Activated CD8-positive, alpha-beta memory T cell treated with anti-CD3 and anti-CD28 coated beads for 24 hours (primary cell): Measurements from ENCODE around the gene RASA3.
A peak's percentile ranks its signal among the peaks of the same experiment; 100 is the strongest.

Source experiments
- DNase-seq: peaks from one replicate; pipeline ENCODE4 v3.0.0-alpha.2; 2020

RASA3 gene

DNA sequence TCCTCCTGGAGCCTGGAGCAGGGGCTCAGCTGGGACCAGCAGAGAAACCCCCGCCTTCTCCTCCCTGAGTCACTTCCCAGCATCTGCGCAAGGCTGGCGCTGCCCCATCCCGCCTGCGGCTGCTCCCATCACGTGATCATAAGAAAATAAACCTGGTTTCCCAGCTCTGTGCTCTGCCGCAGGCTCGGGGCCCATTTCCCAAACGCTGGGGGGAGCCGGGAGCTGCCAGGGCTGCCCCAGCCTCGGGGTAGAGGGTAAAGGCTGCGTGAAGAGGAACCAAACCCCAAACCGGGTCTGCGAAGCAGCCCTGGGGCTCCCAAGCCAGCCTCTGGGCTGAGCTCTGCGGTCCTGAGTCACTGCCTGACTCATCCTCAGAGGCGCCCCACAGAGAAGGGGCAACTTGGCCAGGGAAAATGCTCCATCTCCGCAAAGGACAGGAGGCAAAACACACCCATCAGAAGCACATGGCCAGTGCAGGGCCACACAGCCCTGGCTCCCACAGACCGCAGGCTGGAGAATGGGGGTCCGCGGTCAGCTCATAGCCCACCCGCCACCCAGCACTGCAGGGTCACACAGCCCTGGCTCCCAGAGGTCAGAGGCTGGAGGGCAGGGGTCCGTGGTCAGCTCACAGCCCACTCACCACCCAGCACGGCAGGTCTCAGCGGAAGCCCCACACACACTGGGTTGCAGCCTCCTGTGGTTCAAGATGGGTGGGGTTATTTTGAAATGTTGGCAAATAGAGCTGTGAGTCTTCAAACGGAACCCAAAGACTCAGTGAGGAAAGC, 67.1 kb downstream of the RASA3 start:
- DNase-seq, result peak; percentile 90

DNA sequence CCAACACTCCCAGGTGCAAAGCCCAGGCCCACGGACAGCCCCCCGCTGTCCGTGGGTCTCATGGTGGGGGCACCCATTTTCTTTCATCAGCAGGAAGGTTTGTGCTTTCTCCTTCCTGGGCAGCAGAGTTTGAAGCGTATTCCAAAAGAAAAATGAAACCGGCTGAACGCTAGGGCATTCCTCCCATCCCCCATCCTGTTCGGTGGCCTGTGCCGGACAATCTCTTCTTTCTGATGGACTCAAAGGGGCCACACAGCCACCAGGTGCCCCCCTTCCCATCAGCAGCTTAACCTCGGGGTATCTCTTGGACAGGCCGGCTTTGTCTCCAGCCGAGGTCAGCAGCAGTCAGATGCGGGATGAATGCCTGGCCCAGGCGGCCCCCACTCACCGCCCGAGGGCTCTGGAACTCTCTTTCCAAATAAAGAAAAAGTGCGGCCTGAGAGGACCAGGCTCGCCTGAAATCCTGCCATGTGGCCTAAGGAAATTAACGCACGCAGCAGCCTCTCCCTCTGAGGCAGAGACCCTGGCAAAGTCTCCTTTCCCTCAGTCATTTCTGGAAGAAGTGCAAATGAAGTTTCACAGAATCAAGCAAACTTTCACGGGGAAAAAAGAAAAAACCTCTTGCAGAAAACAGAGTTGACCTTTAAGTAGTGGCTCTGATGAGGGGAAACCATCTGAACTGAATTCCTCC, 67.8 kb downstream of the RASA3 start:
- DNase-seq, result peak; percentile 71

DNA sequence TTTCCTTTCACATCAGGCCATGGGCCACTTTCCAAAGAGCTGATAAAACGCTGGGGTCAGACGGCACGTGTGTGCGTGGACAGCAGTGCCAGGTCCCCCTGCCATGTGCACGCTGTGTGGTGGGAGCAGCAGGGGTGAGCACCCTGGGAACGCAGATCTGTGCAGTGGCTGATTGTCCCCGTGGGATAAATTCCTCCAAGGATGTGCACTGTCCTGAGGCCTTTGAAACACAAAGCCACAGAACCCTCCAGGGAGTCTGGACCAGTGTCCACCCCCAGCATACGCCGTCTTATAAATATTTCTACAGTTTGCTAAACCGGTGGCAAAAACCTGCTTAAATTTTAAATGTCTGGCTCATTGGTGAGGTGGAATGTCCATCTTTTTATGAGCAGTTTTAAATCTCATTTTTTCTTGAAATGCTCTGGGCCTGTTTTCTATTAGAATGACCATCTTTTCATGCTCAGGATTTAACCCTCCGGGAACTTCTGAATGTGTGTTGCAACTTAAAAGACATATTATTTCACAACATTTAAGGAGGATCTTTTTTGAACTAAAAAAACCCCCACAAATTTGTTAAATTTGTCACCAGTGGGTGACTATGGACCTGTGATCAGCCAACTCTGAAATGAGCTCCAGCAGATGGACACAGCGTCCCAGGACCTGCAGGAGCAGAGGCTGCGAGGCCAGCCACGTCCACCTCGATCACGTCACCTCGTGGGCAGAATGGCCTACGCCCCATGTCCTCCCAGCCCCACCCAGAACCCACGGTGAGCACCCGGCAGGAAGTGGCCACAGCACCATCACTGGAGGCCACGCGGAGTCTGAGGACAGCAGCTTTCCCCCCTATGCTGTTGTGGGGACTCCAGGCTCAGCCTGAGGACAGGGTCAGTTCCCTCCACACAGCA, 68.6 kb downstream of the RASA3 start:
- DNase-seq, result no peak

DNA sequence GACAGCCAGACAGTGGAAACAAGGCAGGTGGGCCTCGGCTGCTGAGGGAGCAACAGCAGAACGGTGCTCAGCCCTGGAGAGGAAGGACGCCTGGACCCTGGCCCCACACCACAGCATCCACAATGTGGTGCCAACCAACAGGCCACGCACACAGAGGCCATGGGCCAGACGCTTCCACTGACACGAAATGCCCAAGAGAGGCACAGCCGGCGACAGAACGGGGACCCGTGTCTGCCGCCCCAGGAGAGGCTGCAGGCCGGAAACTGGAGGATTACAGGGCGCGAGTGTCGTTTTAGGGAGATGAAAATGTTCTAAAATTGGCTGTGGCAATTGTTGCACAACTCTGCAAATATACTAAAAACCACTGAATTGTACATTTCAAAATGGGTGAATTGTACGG, 69.7 kb downstream of the RASA3 start:
- no peak for DNase-seq

DNA sequence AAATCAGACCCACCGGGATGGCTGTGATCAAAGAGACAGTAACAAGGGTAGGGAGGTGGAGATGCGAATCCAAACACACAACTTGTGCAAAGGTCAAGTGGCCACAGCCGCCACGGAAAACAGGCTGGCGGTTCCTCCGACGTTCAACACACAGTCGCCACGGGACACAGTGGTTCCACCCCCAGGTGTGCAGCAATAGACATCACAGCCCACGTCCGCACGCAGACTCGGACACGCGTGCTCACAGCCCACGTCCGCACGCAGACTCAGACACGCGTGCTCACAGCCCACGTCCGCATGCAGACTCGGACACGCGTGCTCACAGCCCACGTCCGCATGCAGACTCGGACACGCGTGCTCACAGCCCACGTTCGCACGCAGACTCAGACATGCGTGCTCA, 70.1 kb downstream of the RASA3 start:
- no peak for DNase-seq

DNA sequence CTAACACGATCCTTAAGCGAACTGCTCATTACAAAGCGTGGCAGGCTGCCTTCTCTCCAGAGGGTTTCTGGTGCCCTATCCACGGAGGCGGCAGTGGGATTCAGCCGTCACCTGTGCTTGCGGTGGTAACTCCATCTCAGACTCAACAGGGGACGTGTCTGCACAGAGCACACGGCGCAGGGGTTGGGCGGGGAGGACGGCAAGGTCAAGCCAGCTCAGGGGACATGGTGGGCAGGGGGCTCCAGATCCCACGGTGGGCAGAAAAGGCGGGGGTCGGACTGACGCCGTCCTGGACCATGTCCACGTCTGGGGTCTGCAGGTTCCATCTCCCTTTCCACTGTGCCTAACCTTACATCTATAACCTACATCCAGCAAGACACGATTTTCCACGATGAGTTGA, 70.7 kb downstream of the RASA3 start:
- no peak for DNase-seq

DNA sequence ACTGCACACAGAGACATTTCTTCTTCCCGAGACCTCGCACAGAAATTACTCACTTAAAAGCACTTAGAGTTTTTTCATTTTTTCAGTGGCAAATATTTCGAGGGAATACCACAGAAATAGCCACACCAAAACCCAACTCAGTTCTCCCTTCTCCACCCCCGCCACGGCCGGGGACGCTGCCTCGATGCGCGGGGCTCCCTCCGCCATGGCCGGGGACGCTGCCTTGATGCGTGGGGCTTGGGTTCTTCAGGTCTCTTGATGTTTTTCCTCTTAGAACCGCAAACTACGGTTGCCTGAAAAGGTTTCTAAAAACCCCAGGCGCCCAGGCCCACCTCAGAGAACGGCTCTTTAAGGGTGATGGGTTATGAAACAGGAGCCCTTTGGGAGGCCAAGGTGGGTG, 71.4 kb downstream of the RASA3 start:
- no peak for DNase-seq

DNA sequence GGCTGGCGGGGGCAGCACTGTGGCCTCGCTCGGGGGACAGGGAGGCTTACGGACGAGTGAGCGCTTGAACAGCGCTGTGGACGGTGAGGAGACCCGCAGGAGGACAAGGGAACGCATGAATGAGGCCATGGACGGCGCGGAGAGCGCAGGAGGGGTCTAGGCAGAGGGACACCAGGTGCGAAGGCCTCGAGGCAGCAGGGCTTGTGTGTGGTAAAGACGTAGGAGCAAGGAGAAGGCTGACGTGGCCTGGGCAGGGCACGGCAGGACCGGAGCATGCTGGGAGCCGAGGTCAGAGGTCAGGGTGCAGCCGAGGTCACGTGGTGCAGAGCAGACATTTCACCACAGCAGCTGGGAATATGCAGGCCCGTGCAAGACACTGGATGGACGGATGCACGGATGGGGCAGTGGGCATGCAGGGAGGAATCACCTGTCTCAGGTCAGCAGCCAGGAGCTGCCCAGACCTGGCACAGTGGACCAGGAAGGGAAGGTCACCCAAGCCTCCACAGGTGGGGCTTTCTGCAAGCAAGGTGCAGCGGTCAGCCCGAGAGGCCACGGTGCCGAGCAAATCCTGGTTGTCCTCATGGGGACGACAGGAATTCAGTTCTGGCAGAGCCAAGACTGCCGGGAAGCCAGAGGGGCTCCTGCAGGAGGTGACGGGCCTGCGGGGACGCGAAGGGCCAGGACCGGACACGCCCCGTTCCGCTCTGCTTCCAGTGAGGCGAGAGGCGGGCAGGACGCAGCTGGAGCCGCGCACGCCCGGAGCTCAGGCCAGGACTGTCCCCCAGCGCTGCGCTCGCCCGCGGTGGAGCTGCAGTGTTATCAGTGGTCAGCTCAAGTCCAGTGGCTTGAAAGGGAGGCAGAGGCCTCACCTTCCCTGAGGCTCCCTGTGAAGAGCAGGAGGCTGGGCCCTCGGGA, 72.2 kb downstream of the RASA3 start:
- DNase-seq, result no peak

DNA sequence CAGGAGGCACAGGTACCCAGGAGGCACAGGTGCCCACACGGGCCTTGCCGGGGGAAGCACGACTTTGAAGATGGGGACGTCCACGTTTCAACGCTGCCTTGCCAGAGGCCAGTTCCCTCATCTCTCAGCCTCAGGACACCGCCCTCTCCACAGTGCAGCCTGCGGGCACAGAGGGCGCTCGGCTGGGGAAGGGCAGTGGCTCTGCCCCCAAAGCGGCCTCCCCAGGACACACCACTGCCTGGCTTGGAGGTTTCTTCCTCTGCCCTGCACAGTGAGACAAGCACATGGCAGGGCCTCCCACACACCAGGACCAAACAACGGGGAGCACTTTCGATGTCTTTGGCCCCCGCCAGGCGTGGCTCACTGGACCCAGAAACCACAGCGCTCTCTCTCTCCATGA, 73.0 kb downstream of the RASA3 start:
- no peak for DNase-seq

DNA sequence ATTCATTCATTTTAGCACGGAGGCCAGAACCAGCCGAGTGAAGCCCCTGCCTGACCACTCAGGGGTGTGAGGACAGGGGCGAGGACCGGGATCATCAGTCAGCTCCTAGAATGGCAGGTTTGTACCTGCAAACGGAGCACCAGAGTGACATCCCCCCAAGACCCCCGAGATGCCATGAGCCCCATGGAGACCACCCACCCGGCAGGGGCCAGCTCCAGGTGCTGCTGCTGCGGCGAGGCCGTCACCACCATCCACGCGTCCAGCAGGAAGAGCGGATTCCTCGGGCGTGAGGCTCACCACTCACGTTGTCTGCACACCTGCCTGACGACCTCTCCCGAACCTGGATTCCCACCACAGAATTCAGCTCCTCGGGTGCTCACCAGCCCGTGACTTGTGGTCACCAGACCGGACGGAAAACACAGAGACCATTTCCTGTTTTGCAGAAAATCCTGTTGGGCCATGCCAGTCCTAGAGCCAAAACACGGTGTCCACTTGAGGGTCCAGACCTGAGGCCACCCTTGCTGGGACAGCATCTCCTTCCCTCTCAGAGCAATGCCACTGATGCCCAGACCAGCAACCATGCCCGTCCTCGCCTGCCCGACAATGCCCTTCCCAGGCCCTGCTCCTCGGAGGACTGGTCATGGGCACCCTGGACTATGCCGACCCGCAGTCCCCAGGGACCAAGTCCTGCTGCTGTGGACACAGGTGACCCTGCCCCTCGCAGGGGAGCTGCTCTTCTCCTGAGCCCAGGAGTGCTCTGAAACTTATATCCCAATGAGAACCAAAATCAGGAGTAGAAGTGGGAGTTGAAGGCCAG, 74.2 kb downstream of the RASA3 start:
- DNase-seq, result no peak

DNA sequence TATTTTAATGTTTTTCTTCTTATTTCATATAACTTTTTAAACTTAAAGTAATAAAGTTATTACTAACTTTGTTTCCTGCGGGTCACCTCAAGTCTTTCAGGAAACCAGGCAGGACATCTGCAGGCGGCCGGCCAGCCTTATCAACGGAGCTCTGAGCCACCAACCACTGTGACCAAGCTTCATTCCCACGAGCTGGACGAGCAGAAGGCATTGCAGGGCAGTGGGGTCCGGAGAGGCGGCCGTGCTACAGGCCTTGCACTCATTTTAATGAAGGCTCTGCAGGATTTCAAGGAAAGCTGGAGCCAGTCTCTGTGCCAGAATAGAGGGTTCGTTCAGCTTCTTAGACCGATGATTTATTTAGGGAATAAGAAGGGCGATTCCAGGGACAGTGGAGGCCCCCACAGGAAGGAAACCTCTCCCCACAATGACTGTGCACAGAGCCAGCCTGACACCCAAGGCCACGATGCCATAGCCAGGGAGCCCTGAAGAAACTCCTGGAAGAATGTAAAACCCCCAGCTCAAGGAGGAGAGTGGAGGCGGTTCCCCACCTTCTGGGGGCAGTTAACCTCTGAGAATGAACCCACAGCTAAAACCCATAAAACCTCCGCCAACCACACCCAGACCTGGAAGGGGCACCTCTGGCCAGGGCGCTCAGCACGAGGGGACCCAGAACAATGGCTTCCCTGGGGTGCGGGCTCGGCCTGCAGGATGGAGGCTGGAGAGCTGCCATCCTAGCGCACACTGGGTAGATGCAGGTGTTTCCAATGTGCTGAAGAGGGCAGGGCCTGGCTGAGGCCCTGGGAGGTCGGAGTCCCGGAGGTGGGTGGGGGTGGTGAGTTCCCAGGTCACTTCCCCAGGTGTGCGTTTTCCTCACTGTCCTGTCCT, 75.0 kb downstream of the RASA3 start:
- DNase-seq, result no peak

DNA sequence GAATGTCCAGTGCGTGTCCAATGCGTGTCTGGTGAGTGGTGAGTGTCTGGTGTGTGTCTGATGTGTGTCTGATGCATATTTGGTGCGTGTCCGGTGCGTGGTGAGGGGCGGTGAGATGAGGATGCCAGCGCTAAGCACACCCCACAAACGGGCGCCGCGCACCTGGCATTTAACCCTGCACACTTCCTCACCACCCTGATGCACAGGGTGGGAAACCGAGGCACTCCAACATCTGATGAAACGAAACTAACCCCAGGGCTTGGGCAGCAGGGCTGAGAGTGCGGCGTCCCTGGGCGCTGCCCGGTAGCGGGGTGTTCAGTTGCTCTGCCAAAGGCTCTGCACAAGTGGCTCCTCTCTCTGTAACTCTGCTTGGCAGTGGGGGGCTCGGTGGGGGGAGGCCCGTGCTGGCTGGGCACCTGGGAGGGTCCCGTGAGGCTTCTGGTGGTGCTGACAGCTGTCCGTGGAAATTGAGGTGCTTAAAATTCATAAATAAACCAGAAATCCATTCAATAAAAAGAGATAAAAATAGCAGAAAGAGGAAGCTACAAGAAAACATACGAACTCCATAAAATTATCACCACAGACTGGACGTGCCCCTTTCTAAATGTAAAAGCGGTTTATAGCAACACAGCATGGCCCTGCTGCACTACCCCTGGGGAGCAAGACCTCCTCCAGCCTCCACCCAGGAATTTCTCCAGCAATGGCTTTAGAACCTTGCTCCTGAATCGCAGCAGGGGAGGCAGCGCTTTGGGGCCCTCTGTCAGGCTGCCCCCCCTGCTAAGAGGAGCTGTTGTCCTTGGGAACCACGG, 76.0 kb downstream of the RASA3 start:
- DNase-seq, result no peak

DNA sequence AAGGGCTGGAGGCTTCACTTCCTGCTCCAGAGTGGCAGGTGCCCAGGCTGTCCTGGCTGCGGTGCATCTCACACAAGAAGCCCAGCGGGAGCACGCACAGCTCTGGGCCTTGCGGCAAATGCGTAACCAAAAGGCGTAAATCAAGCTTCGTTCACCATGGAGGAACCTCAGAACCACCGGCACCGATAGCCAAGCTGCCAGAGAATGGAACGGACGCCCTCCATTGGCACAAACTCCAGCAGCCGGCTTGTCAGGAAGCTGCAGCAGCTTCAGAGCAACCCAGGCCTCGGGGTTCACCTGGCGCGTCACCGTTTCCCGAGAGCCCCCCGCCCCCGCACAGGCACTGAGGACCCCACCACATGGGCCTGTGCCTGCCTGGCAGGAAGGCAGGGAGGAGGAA, 76.7 kb downstream of the RASA3 start:
- no peak for DNase-seq

DNA sequence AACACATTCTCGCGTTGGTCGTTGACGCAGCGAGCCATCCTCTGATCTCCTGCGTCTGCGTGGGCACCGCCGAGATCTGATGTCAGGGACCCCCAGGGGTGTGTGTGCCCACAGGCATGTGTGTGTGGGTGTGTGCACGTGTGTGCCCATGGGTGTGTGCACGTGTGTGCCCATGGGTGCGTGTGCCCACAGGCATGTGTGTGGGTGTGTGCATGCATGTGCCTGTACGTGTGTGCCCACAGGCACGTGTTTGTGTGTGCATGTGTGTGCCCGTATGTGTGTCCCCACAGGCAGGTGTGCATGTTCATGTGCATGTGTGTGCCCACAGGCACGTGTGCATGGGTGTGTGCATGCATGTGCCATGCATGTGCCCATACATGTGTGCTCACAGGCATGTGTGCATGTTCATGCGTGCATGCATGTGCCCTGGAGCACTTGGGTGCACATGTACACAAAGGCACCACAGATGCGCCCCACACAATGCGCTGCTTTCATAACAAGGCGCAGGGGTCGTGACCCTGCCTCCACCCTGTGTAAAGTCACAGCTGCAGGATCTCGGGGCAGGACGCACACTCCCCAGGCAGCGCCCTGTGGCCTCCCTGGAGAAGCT, 77.5 kb downstream of the RASA3 start:
- no peak for DNase-seq

DNA sequence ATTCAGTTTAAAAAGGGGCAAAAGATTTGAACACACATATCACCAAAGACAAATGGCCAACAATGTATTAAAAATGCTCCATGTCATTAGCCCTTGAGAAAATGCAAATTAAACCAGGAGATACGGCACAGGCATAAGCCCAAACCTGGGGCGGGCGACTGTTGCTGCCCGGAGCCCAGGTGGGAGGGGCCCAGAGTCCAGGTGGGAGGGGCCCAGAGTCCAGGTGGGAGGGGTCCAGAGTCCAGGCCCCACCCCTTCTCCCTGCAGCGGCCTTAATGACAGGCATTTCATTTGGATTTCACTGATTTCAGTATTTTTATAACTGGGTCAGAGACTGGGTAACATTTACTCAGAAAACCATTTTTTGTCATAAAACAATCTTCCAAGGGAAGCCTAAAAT, 78.2 kb downstream of the RASA3 start:
- no peak for DNase-seq

DNA sequence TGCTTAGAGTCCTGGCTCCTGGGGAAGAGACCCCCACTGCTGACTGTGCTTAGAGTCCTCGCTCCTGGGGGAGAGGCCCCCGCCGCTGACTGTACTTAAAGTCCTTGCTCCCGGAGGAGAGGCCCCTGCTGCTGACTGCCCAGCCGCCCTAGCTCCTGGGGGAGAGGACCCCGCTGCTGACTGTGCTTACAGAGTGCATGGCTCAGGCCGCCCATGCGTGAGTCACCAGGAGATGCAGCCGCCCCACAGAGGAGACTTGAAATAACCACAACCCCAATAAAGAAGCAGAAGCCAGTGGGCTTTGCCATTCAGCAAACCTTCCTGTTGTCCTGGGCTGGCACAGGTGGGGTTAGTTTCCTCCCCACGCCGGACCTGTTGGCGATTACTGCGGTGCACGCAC, 79.4 kb downstream of the RASA3 start:
- no peak for DNase-seq

DNA sequence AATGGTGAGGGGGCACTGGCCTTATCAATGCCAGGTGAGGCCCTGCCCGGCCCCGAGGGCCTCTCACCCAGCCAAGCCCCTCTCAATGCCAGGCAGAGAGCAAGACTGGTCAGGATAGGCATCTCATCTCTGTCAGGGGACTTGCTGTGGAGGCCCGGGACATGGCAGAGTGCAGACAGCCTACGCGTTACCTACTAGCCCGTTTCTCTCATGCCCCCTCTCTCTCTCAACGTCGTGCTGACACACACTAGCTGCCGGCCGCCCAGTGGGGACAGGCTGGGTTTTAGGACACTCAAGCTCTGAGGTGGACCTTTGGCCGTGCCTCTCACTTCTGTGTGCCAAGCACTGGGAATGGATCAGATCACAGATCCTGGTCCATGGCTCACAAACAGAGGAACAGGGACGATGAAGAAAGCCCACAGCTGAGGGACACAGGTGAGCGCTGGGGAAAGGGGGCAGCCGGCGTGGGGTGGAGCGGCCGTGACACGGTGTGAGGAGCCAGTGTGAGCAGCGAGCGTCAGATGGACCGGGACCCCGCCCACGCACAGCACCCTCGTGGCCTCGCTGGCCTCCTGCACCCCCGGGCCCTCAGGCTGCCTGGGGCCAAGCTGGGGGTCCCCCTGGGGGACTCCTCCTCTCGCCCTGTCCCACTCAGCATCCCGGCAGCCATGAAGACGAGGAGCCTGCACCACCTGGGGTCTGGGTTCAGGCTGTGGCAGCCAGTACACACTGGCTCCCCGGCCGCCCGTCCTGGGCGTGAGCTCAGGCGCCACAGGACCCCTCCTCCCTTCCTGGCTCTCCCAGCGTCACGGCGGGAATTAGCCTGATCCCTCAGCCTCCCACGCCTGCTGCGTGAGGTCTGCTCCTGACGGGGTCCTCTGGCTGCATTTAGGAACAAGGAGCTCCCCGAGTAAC, 81.6 kb downstream of the RASA3 start:
- no peak for DNase-seq

DNA sequence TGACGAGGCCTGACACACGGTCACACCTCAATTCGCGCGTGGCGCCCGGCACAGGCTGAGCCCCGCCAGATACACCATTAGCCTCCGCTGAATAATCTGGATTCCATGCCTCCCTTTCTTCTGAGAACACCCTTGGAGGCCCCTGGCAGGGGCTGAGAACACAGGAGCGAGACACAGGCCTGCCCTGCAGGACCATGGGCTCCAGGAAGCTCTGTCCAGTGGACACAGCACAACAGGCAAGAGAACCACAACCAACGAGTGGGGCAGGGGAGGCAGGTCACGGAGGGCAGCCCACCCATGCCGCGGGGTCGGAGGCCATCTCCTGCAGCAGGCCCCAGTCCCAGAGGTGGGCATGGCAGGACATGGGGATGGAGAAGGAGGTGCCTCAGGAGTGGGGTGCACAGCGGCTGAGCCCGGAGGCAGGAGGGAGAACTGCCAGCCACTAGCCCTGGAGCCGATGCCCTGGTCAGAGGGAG, 82.8 kb downstream of the RASA3 start:
- no peak for DNase-seq
